GM12878 (cell line): Measurements from ENCODE around the gene PLEKHM2.

Source experiments
- ATF3 ChIP-seq: IDR thresholded peaks from 2 replicates; pipeline ENCODE4 v1.6.1; 2011; ENCODE audit warnings: low read depth, mild to moderate bottlenecking, low read length, moderate library complexity, borderline replicate concordance; ENCODE audit errors: extremely low read depth
- BCL11A ChIP-seq: IDR thresholded peaks from 2 replicates; pipeline ENCODE4 v1.6.1; 2011; ENCODE audit warnings: low read depth, low read length
- CREB1 ChIP-seq: IDR thresholded peaks from 2 replicates; pipeline ENCODE4 v1.6.1; 2012; ENCODE audit warnings: low read depth, mild to moderate bottlenecking, inconsistent platforms
- CTCF ChIP-seq, 3 experiments: IDR thresholded peaks in 2 of 3; conservative IDR thresholded peaks in 1 of 3; 2 replicates each; pipeline ENCODE4 v1.5.1; 2011; ENCODE audit warnings: low read depth in 3 of 3, low read length in 3 of 3, mild to moderate bottlenecking in 3 of 3, control low read depth in 2 of 3, moderate library complexity in 2 of 3, inconsistent platforms in 1 of 3, mixed read lengths in 1 of 3; ENCODE audit not compliant: control insufficient read depth in 2 of 3, insufficient read depth in 1 of 3; ENCODE audit errors: extremely low read depth in 1 of 3
- FOS ChIP-seq: IDR thresholded peaks from 3 replicates; pipeline ENCODE4 v1.6.1; 2011; ENCODE audit warnings: borderline replicate concordance; ENCODE audit not compliant: insufficient read length; ENCODE audit errors: extremely low read depth
- HDAC2 ChIP-seq: fragments of 200-600 bp; sonication (generic); IDR thresholded peaks from 2 replicates; pipeline ENCODE4 v1.6.1; 2017
- LARP7 ChIP-seq: fragments of 450-650 bp; IDR thresholded peaks from 2 replicates; pipeline ENCODE4 v1.6.1; 2017; ENCODE audit warnings: mild to moderate bottlenecking
- POLR2A ChIP-seq: IDR thresholded peaks from 2 replicates; pipeline ENCODE4 v1.6.1; 2011; ENCODE audit warnings: low read depth, mild to moderate bottlenecking, low read length
- POLR2AphosphoS5 ChIP-seq: IDR thresholded peaks from 2 replicates; pipeline ENCODE4 v1.6.1; 2011; ENCODE audit warnings: mild to moderate bottlenecking, low read length, inconsistent platforms
- SMC3 ChIP-seq: IDR thresholded peaks from 2 replicates; pipeline ENCODE4 v1.6.1; 2011; ENCODE audit warnings: low read length, improper control_type of control experiment, borderline replicate concordance
- TAF1 ChIP-seq: IDR thresholded peaks from 2 replicates; pipeline ENCODE4 v1.6.1; 2011; ENCODE audit warnings: mild to moderate bottlenecking, low read depth, low read length, borderline replicate concordance
- TBL1XR1 ChIP-seq: IDR thresholded peaks from 2 replicates; pipeline ENCODE4 v1.6.1; 2012; ENCODE audit warnings: low read depth, low read length, improper control_type of control experiment
- YBX1 ChIP-seq: fragments of 450-650 bp; IDR thresholded peaks from 2 replicates; pipeline ENCODE4 v1.6.1; 2016; ENCODE audit warnings: antibody characterized with exemption

GRCh38 chr1:15749399-15750291 is 65.5 kb downstream of the PLEKHM2 start:
- no peak for TF ChIP-seq POLR2A
- no peak for TF ChIP-seq HDAC2
- TF ChIP-seq POLR2AphosphoS5, result no peak
- no peak for TF ChIP-seq LARP7
- no peak for TF ChIP-seq FOS
- TF ChIP-seq CTCF (IDR thresholded peaks at IDR 0.05 in 2 of 3, conservative IDR thresholded peaks at IDR 0.05 in 1 of 3; ENCODE audit: control insufficient read depth in 2 of 3, extremely low read depth in 1 of 3, insufficient read depth in 1 of 3, low read depth in 3 of 3, low read length in 3 of 3), result no peak
- TF ChIP-seq YBX1, result no peak
- TF ChIP-seq ATF3, result no peak
- TF ChIP-seq CREB1, result no peak
- no peak for TF ChIP-seq TAF1
- no peak for TF ChIP-seq BCL11A
- TF ChIP-seq TBL1XR1, result no peak
- no peak for TF ChIP-seq SMC3
